Smooth muscle cell (in vitro differentiated cells): ENCODE results near the gene TOB1. TPM values are rescaled to one million over a fixed set of nuclear protein-coding genes. Genes with fewer than 3 reads are reported as not detected.

Experiments
- DNase-seq: peaks from one replicate; lab custom pipeline; 2025; ENCODE audit not compliant: unreplicated experiment; lab: John Stamatoyannopoulos, UW
- H2AFZ ChIP-seq: fragments of 200-600 bp; sonication (generic); 2 replicates; pipeline ENCODE4 v1.6.0; 2016; ENCODE audit warnings: antibody characterized with exemption, low read depth, mild to moderate bottlenecking
- H3F3A ChIP-seq: fragments of 200-600 bp; sonication (generic); 2 replicates; pipeline ENCODE4 v1.6.0; 2017; ENCODE audit warnings: antibody characterized with exemption, low read depth
- H3K27ac ChIP-seq: fragments of 200-600 bp; sonication (generic); 2 replicates; pipeline ENCODE4 v1.5.1; 2016; ENCODE audit warnings: low read depth, mild to moderate bottlenecking
- H3K27me3 ChIP-seq: fragments of 200-600 bp; sonication (generic); 2 replicates; pipeline ENCODE4 v1.6.1; 2016; ENCODE audit warnings: low read depth, mild to moderate bottlenecking
- H3K36me3 ChIP-seq: fragments of 200-600 bp; sonication (generic); 2 replicates; pipeline ENCODE4 v1.5.1; 2016; ENCODE audit warnings: low read depth
- H3K4me1 ChIP-seq: fragments of 200-600 bp; sonication (generic); 2 replicates; pipeline ENCODE4 v1.5.1; 2016; ENCODE audit warnings: low read depth
- H3K4me2 ChIP-seq: fragments of 200-600 bp; sonication (generic); 2 replicates; pipeline ENCODE4 v1.6.0; 2016; ENCODE audit warnings: mild to moderate bottlenecking
- H3K4me3 ChIP-seq: fragments of 200-600 bp; sonication (generic); 2 replicates; pipeline ENCODE4 v1.5.1; 2016; ENCODE audit warnings: mild to moderate bottlenecking
- H3K79me2 ChIP-seq: fragments of 200-600 bp; sonication (generic); 2 replicates; pipeline ENCODE4 v1.6.0; 2016; ENCODE audit warnings: low read depth, mild to moderate bottlenecking
- H3K9ac ChIP-seq: fragments of 200-600 bp; sonication (generic); 2 replicates; pipeline ENCODE4 v1.6.0; 2016; ENCODE audit warnings: low read depth
- H3K9me3 ChIP-seq: fragments of 200-600 bp; sonication (generic); replicated peaks from 2 replicates; pipeline ENCODE4 v1.5.1; 2016; ENCODE audit warnings: low read depth
- H4K20me1 ChIP-seq: fragments of 200-600 bp; sonication (generic); 2 replicates; pipeline ENCODE4 v1.6.0; 2016; ENCODE audit warnings: low read depth
- CTCF ChIP-seq: fragments of 200-600 bp; sonication (generic); IDR thresholded peaks from 2 replicates; pipeline ENCODE4 v1.5.1; 2017; ENCODE audit warnings: borderline replicate concordance, mild to moderate bottlenecking, antibody characterized with exemption; ENCODE audit not compliant: insufficient read depth, poor library complexity, severe bottlenecking
- WGBS: methylation state at CpG from one replicate; pipeline ENCODE4 v1.1.7; 2016; ENCODE audit warnings: low lambda C conversion rate; 5-methylcytosine and 5-hydroxymethylcytosine counted together
- polyA plus RNA-seq: library from polyadenylated mRNA; unstranded; fragments of >200 nt; fragmentation: Nextera tagmentation; extraction: Ambion mirVana; gene quantifications from 2 replicates; pipeline ENCODE4 v1.2.1, GENCODE V29; 2016
- total RNA-seq: library from RNA; depleted of rRNA; stranded (reverse); fragments of >200 nt; gene quantifications from 2 replicates; pipeline ENCODE4 v1.2.3, GENCODE V29; 2014

TOB1 gene
- total and polyA plus RNA-seq, 2 experiments from 2014 or later = 29.3 to 39.8 TPM

- H3K4me2 ChIP-seq = no peak overlapping the region
- no peaks in the 10 kb centered on the region for H3K36me3 ChIP-seq
- H3K79me2 ChIP-seq = no peaks in the 10 kb centered on the region
- H2AFZ ChIP-seq = no peak overlapping the region
- no peaks in the 10 kb centered on the region for H4K20me1 ChIP-seq
- H3K9me3 ChIP-seq = no peaks in the 10 kb centered on the region
- H3F3A ChIP-seq = no peaks in the 10 kb centered on the region
- no peaks in the 10 kb centered on the region for H3K27me3 ChIP-seq
- peaks cover 13% of the 10 kb centered on the region for H3K4me1 ChIP-seq
- 72% methylated on average over 9 of the region's 9 CpGs for WGBS
- H3K4me3 ChIP-seq = no peak overlapping the region
- DNase-seq = no peak
- no peak overlapping the region for H3K27ac ChIP-seq
- no peak overlapping the region for H3K9ac ChIP-seq
- no peak for TF ChIP-seq CTCF
Observed at GRCh38 chr17:50842506-50843149, 23.5 kb downstream of the TOB1 start.

GRCh38 chr17:50841949-50842354 lies 24.2 kb downstream of the TOB1 start:
- Histone ChIP-seq H2AFZ (peak overlapping the region; percentile 65), H3K4me3 (no peak overlapping the region), H3F3A (no peaks in the 10 kb centered on the region), H3K79me2 (no peaks in the 10 kb centered on the region), H3K9ac (no peak overlapping the region), H3K27ac (no peak overlapping the region), H4K20me1 (no peaks in the 10 kb centered on the region), H3K4me1 (peaks cover 13% of the 10 kb centered on the region), H3K9me3 (no peaks in the 10 kb centered on the region), H3K27me3 (no peaks in the 10 kb centered on the region), H3K36me3 (no peaks in the 10 kb centered on the region), H3K4me2 (no peak overlapping the region)
- TF ChIP-seq CTCF = peak; percentile 74
- DNase-seq = peak; percentile 29
- 22% methylated on average over 8 of the region's 8 CpGs for WGBS

GRCh38 chr17:50841277-50841948 lies 24.7 kb downstream of the TOB1 start:
- no peaks in the 10 kb centered on the region for H3K9me3 ChIP-seq
- WGBS = 82% methylated on average over 11 of the region's 11 CpGs

More at GRCh38 chr17:50841277-50841948, 24.7 kb downstream of the TOB1 start:
- no peak for TF ChIP-seq CTCF
- Histone ChIP-seq H3K79me2 (no peaks in the 10 kb centered on the region), H3K4me3 (no peak overlapping the region), H3K27ac (no peak overlapping the region), H2AFZ (peak overlapping the region; percentile 23), H3K9ac (no peak overlapping the region), H3K36me3 (no peaks in the 10 kb centered on the region), H3F3A (no peaks in the 10 kb centered on the region), H3K4me2 (no peak overlapping the region), H4K20me1 (no peaks in the 10 kb centered on the region), H3K4me1 (peaks cover 13% of the 10 kb centered on the region), H3K27me3 (no peaks in the 10 kb centered on the region)
- no peak for DNase-seq
